Cardiac fibroblast (primary cell): ENCODE measurements around the gene NGRN.
"Not testable (repeated sequence)": the region's sequence is repeated elsewhere in the genome, so short reads cannot be mapped to it uniquely, and the experiment has no call there.

Source experiments
- DNase-seq, 2 donors: peaks; one replicate each; pipeline versions ENCODE4 v3.0.0 to v3.0.0-alpha.2; 2010; ENCODE audit warnings: low read depth in 2 of 2
- H3K4me3 ChIP-seq, 2 donors: replicated peaks in 1 of 2; 1 replicate in 1 of 2; 2 replicates in 1 of 2; pipeline ENCODE4 v1.5.1; 2011; ENCODE audit warnings: low read depth in 2 of 2, low read length in 2 of 2, mild to moderate bottlenecking in 2 of 2, moderate library complexity in 1 of 2
- TF ChIP-seq, protein P1 (sequence below): IDR thresholded peaks from one replicate; pipeline ENCODE4 v1.5.1; 2011; ENCODE audit warnings: low read depth, mild to moderate bottlenecking, low read length, inconsistent platforms

Gene NGRN

DNA sequence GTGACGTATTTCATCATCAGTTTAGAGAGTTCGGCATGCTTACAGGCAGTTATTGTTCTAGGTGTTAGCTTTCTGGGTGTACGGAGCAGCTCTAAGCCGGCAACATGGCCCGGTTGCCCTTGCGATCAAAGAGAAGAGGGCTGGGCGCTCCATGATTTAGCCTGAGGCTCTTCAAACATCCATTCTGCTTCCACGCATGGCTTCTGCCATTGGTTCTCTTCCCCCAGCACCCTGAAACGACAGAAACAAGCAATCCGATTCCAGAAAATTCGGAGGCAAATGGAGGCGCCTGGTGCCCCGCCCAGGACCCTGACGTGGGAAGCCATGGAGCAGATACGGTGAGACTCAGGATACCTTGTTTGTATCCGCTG, 574 bp downstream of the NGRN start:
- peak overlapping the region; percentile 74 to 86 for H3K4me3 ChIP-seq
- TF ChIP-seq, protein P1, sequence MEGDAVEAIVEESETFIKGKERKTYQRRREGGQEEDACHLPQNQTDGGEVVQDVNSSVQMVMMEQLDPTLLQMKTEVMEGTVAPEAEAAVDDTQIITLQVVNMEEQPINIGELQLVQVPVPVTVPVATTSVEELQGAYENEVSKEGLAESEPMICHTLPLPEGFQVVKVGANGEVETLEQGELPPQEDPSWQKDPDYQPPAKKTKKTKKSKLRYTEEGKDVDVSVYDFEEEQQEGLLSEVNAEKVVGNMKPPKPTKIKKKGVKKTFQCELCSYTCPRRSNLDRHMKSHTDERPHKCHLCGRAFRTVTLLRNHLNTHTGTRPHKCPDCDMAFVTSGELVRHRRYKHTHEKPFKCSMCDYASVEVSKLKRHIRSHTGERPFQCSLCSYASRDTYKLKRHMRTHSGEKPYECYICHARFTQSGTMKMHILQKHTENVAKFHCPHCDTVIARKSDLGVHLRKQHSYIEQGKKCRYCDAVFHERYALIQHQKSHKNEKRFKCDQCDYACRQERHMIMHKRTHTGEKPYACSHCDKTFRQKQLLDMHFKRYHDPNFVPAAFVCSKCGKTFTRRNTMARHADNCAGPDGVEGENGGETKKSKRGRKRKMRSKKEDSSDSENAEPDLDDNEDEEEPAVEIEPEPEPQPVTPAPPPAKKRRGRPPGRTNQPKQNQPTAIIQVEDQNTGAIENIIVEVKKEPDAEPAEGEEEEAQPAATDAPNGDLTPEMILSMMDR = no peak
- DNase-seq = peak; percentile 27 to 38

DNA sequence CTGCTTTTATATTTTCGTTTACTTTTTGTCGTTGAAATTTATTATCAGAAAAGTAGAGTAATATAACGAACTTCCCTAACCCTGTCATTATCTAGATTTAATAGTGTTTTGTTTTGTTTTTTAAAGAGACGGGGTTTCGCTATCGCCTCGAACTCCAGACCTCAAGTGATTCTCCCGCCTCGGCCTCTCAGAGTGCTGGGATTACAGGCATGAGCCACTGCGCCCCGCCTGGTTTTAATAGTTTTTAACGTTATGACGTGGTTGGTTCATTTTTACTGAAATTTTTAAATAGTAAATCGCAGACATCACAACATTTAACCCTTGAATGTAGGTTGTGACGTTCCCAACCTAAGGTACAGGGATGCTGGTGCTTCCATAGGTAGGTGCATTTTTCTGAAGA, 1.0 kb downstream of the NGRN start:
- TF ChIP-seq, protein P1 = no peak
- peak; percentile 24 to 56 for DNase-seq
- peak overlapping the region; percentile 74 to 86 for H3K4me3 ChIP-seq

DNA sequence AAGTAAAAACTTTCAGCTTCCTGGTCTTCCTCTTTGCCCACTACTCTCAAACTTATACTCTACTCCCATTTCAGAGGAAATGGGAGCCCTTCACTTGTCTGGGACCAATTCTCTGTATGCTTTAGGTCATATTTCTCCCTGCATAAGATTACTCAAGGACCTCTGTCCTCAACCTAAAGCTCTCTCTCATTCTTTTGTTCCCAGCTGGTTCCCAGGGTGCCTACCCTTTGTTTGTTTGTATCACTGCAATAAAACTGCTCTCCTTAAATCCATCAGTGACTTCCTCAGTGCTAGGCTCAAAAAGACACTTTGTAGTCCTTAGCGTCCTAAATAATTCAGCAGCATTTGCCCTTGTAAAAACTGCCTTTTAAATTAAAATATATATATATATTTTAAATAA, 2.9 kb downstream of the NGRN start:
- TF ChIP-seq, protein P1 = no peak
- no peak overlapping the region for H3K4me3 ChIP-seq
- no peak for DNase-seq

DNA sequence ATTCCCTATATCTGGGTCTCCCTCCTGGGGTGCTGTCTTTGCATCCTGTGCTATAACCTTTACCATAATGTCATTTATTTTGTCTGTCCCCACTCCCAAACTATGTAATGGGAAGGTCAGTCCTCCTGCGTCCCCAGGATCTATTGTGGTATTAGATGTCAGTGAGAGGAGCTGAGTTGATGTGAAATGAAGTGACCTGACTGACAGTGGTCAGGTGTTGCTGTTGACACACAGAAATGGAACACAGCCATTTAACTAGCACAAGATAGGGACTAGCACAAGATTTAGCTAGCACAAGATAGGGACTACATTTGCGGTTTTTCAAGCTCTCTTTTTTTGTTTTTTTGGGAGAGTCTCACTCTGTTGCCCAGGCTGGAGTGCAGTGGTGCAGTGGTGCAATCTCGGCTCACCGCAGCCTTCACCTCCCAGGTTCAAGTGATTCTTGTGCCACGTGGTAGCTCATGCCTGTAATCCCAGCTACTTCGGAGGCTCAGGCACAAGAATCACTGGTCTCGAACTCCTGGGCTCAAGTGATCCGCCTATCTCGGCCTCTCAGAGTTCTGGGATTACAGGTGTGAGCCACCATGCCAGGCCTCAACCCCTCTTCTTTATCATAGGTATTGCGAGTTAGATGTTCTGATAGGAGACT, 5.2 kb downstream of the NGRN start:
- no peak for DNase-seq
- H3K4me3 ChIP-seq = no peak overlapping the region
- TF ChIP-seq, protein P1 = no peak

DNA sequence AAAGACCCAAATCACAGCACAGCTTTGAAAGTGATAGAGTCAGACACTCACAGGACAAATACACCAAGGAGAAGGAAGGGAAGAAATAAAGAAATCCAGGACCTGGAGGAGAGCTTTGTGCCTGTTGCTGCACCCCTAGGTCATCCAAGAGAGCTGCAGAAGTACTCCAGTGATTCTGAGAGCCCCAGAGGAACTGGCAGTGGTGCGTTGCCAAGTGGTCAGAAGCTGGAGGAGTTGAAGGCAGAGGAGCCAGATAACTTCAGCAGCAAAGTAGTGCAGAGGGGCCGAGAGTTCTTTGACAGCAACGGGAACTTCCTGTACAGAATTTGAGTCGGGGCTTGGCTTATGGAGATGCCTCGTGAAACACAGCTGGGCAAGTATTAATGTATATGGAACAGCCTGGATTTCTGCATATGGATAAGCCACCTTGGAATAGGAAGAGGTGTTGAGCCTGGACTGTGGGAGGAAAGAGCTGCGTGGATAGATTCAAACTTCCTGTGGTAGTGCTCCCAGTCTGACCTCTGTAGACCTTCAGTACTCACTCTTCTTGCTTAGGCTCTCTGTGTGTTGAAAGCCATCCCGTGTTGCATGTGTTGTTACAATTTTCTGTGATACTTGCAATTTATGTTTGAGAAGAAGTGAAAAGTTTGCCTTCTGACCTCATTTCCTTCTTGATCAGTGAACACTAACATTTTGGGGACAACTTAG, 6.1 kb downstream of the NGRN start:
- peak in 1 of 2 donors; percentile 31 for DNase-seq
- H3K4me3 ChIP-seq = no peak overlapping the region
- TF ChIP-seq, protein P1 = no peak

DNA sequence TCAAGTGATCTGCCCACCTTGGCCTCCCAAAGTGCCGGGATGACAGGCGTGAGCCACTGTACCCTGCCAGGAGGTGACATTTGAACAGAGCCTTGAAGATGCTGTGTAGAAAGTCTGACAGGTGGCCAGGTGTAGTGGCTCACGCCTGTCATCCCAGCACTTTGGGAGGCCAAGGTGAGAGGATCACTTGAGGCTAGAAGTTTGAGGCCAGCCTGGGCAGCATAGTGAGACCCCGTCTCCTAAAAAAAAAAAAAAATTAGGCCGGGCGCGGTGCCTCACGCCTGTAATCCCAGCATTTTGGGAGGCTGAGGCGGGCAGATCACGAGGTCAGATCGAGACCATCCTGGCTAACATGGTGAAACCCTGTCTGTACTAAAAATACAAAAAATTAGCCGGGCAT, 13.0 kb downstream of the NGRN start:
- H3K4me3 ChIP-seq, DNase-seq: not testable (repeated sequence)

DNA sequence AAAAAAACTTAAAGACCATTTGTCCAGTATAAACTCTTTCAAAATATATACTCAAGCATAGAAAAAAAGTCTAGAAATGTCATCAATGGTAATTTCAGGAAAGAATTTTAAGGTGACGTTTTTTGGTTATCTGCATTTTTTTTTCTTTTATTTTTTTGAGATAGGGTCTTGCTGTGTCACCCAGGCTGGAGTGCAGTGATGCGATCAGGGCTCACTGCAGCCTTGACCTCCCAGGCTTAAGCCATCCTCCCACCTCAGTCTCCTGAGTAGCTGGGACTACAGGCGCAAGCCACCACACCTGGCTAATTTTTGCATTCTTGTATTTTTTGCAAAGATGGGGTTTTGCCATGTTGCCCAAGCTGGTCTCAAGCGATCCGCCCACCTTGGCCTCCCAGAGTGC, 15.3 kb downstream of the NGRN start:
- DNase-seq = not testable (repeated sequence)

DNA sequence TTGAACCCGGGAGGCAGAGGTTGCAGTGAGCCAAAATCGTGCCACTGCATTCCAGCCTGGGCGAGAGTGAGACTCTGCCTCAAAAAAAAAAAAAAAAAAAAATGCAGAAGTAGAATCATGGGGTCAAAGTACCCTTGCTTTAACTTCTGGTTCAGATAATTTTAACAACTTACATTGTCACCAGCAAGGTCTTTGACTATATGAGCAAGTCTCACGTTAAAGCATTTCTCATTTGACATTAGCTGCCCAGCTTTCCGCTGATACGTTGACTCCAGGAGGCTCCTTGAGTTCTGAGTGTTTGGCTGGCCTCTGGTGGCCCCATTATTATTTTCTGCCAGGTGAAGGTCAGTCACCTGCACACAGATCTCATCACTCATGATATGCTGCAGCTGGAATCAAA, 16.2 kb downstream of the NGRN start:
- DNase-seq, H3K4me3 ChIP-seq: not testable (repeated sequence)

More for the DNA sequence above, 15.3 kb downstream of the NGRN start:
- H3K4me3 ChIP-seq = not testable (repeated sequence)
